Measurements from ENCODE around the gene ARHGEF28.

The ARHGEF28 gene

GRCh38 chr5:73682176-73682575, 56.2 kb downstream of the ARHGEF28 start:
- TF ChIP-seq CTCF (conservative IDR thresholded peaks at IDR 0.05; ENCODE audit: low read depth, low read length): no peak
- no peak for DNase-seq (ENCODE audit: low read depth)
- no peak overlapping the region for H3K4me3 ChIP-seq (ENCODE audit: low read length)

- no peak for DNase-seq (ENCODE audit: low read depth)
- TF ChIP-seq CTCF (conservative IDR thresholded peaks at IDR 0.05; ENCODE audit: low read depth, low read length): no peak
Observed at GRCh38 chr5:73684691-73685090, 58.7 kb downstream of the ARHGEF28 start.

GRCh38 chr5:73686912-73687311, 60.9 kb downstream of the ARHGEF28 start:
- no peak for TF ChIP-seq CTCF (conservative IDR thresholded peaks at IDR 0.05; ENCODE audit: low read depth, low read length)
- no peak overlapping the region for H3K4me3 ChIP-seq (ENCODE audit: low read length)
- DNase-seq (ENCODE audit: low read depth): no peak

More at GRCh38 chr5:73684691-73685090, 58.7 kb downstream of the ARHGEF28 start:
- H3K4me3 ChIP-seq (ENCODE audit: low read length): no peak overlapping the region

GRCh38 chr5:73687357-73687756, 61.4 kb downstream of the ARHGEF28 start:
- TF ChIP-seq CTCF (conservative IDR thresholded peaks at IDR 0.05; ENCODE audit: low read depth, low read length): no peak
- DNase-seq (ENCODE audit: low read depth): no peak
- H3K4me3 ChIP-seq (ENCODE audit: low read length): no peak overlapping the region

- no peak for TF ChIP-seq CTCF (conservative IDR thresholded peaks at IDR 0.05; ENCODE audit: low read depth, low read length)
- H3K4me3 ChIP-seq (ENCODE audit: low read length): no peak overlapping the region
- DNase-seq (ENCODE audit: low read depth): no peak
Observed at GRCh38 chr5:73690015-73690414, 64.0 kb downstream of the ARHGEF28 start.

- H3K4me3 ChIP-seq (ENCODE audit: low read length): no peak overlapping the region
- DNase-seq (ENCODE audit: low read depth): no peak
- no peak for TF ChIP-seq CTCF (conservative IDR thresholded peaks at IDR 0.05; ENCODE audit: low read depth, low read length)
Observed at GRCh38 chr5:73691302-73692080, 65.5 kb downstream of the ARHGEF28 start.

- H3K4me3 ChIP-seq (ENCODE audit: low read length): no peak overlapping the region
- no peak for DNase-seq (ENCODE audit: low read depth)
- no peak for TF ChIP-seq CTCF (conservative IDR thresholded peaks at IDR 0.05; ENCODE audit: low read depth, low read length)
Observed at GRCh38 chr5:73692166-73692640, 66.2 kb downstream of the ARHGEF28 start.
